Hepatocyte (in vitro differentiated cells): ENCODE data around the gene SDK1. TPM values are rescaled to one million over a fixed set of nuclear protein-coding genes. Genes with fewer than 3 reads are reported as not detected.

Experiments
- DNase-seq: peaks from one replicate; pipeline ENCODE4 v3.0.0-alpha.2; 2016; ENCODE audit warnings: low spot score
- H2AFZ ChIP-seq: fragments of 200-600 bp; sonication (generic); 2 replicates; pipeline ENCODE4 v1.6.0; 2016; ENCODE audit warnings: antibody characterized with exemption, mild to moderate bottlenecking
- H3K27ac ChIP-seq: fragments of 200-600 bp; sonication (generic); 2 replicates; pipeline ENCODE4 v1.5.1; 2016; ENCODE audit warnings: mild to moderate bottlenecking
- H3K27me3 ChIP-seq: fragments of 200-600 bp; sonication (generic); 2 replicates; pipeline ENCODE4 v1.6.1; 2016
- H3K36me3 ChIP-seq: fragments of 200-600 bp; sonication (generic); replicated peaks from 2 replicates; pipeline ENCODE4 v1.5.1; 2016; ENCODE audit warnings: low read depth; ENCODE audit not compliant: insufficient read depth
- H3K4me1 ChIP-seq: fragments of 200-600 bp; sonication (generic); 2 replicates; pipeline ENCODE4 v1.5.1; 2016; ENCODE audit warnings: mild to moderate bottlenecking, moderate library complexity; ENCODE audit not compliant: insufficient read depth
- H3K4me2 ChIP-seq: fragments of 200-600 bp; sonication (generic); 2 replicates; pipeline ENCODE4 v1.6.0; 2016
- H3K4me3 ChIP-seq: fragments of 200-600 bp; sonication (generic); 2 replicates; pipeline ENCODE4 v1.5.1; 2016; ENCODE audit warnings: mild to moderate bottlenecking
- H3K79me2 ChIP-seq: fragments of 200-600 bp; sonication (generic); 2 replicates; pipeline ENCODE4 v1.6.0; 2017; ENCODE audit warnings: mild to moderate bottlenecking
- H3K9me2 ChIP-seq: fragments of 200-600 bp; sonication (generic); replicated peaks from 2 replicates; pipeline ENCODE4 v1.6.0; 2017; ENCODE audit warnings: mild to moderate bottlenecking; ENCODE audit not compliant: insufficient read depth
- H3K9me3 ChIP-seq: fragments of 200-600 bp; sonication (generic); 2 replicates; pipeline ENCODE4 v1.5.1; 2016; ENCODE audit warnings: low read depth, mild to moderate bottlenecking
- H4K20me1 ChIP-seq: fragments of 200-600 bp; sonication (generic); 2 replicates; pipeline ENCODE4 v1.6.0; 2016; ENCODE audit warnings: mild to moderate bottlenecking; ENCODE audit not compliant: insufficient read depth, poor library complexity, severe bottlenecking
- CTCF ChIP-seq: fragments of 200-600 bp; sonication (generic); IDR thresholded peaks from 2 replicates; pipeline ENCODE4 v1.5.1; 2016; ENCODE audit warnings: antibody characterized with exemption, mild to moderate bottlenecking; ENCODE audit not compliant: poor library complexity
- EZH2 ChIP-seq: fragments of 200-600 bp; sonication (generic); IDR thresholded peaks from 2 replicates; pipeline ENCODE4 v1.6.1; 2016; ENCODE audit warnings: antibody characterized with exemption, mild to moderate bottlenecking, borderline replicate concordance
- EZH2phosphoT487 ChIP-seq: fragments of 200-600 bp; sonication (generic); IDR thresholded peaks from one replicate; pipeline ENCODE4 v1.6.1; 2018; ENCODE audit warnings: antibody characterized with exemption, mild to moderate bottlenecking, low read depth, moderate library complexity; ENCODE audit not compliant: unreplicated experiment, severe bottlenecking
- WGBS: methylation state at CpG from one replicate; pipeline ENCODE4 v1.1.6; 2016; ENCODE audit warnings: low lambda C conversion rate; ENCODE audit errors: missing lambda C conversion rate; 5-methylcytosine and 5-hydroxymethylcytosine counted together
- polyA plus RNA-seq: library from polyadenylated mRNA; unstranded; fragments of >200 nt; fragmentation: Nextera tagmentation; extraction: Ambion mirVana; gene quantifications from 2 replicates; pipeline ENCODE4 v1.2.1, GENCODE V29; 2016
- total RNA-seq: library from RNA; depleted of rRNA; stranded (reverse); fragments of >200 nt; gene quantifications from 2 replicates; pipeline ENCODE4 v1.2.3, GENCODE V29; 2014

The SDK1 gene
- total and polyA plus RNA-seq, 2 experiments from 2014 or later: 4.3 to 10.0 TPM

DNA sequence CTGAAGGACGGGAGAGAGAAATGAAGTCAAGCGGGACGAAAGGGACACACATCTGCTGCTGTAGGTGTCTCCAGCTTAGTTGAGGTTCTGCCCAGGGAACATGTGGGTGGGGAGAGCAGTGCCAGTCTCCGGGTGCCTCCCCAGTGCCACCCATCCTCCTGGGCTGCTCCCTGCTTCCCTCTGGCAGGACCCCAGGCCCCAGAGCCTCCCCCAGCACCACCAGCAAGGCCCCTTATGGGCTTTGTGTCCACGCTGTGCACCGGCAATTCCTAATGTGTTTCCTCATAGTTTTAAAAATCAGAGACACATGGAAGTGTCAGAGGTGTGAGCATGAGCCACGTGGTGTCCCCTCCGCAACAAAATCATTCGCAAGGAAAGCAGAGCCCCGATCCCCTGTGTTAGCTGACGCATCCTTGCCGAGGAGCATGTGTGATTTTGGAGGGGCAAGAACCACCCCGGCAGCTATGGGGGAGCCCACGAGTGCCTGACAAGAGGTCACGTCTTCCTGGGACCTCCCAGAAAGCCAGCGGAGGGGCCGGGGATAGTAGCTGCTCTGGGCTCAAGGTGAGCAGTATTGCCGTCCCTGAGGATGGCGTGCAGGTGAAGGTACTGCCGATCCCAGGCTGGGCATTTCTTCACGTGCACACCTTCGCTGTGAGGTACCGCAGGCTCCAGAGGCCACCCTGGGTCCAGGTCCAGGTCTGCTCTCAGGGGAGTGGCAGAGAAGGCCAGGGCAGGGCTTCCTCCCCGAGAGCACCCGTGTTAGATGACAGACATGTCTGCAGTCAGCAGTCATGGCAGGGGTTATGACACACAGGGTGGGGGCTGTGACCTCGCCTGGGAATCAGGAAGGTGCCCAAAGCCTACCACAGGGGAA is 932.8 kb downstream of the SDK1 start:
- Histone ChIP-seq H3K4me3 (no peak overlapping the region), H3K36me3 (no peaks in the 10 kb centered on the region), H2AFZ (no peak overlapping the region), H3K27ac (no peak overlapping the region), H3K4me1 (no peaks in the 10 kb centered on the region), H3K79me2 (no peaks in the 10 kb centered on the region), H4K20me1 (no peaks in the 10 kb centered on the region), H3K27me3 (no peaks in the 10 kb centered on the region), H3K4me2 (no peak overlapping the region), H3K9me2 (no peaks in the 10 kb centered on the region), H3K9me3 (no peaks in the 10 kb centered on the region)
- TF ChIP-seq EZH2: no peak
- TF ChIP-seq CTCF: no peak
- TF ChIP-seq EZH2phosphoT487: no peak
- DNase-seq: no peak
- WGBS: 92% methylated on average over 25 of the region's 26 CpGs

DNA sequence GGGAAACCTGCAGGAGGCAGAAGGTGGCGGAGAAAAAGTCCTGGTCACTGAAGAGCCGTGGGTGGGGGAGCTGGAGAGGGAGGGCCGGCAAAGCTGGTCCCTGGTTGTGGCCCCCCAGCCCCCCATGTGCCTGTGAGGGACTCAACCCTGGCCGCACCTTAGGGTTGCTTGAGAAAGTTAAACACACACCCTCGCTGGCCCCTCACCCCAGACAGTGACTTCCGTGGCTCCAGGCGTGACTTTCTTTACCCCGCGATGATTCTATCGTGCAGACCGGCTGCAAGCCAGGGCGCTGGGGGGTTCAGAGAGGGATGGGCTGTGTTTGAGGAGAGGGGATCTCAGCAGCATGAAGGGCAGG is 933.4 kb downstream of the SDK1 start:
- whole genome bisulfite sequencing: 86% methylated on average over 10 of the region's 12 CpGs
- H3K27ac ChIP-seq: no peak overlapping the region
- H3K4me2 ChIP-seq: no peak overlapping the region
- TF ChIP-seq CTCF (no peak), EZH2phosphoT487 (no peak)
- no peaks in the 10 kb centered on the region for H3K36me3 ChIP-seq
- no peak overlapping the region for H2AFZ ChIP-seq
- DNase-seq: no peak
- no peaks in the 10 kb centered on the region for H3K27me3 ChIP-seq
- no peaks in the 10 kb centered on the region for H3K4me1 ChIP-seq
- no peaks in the 10 kb centered on the region for H3K9me3 ChIP-seq
- no peak overlapping the region for H3K4me3 ChIP-seq
- H4K20me1 ChIP-seq: no peaks in the 10 kb centered on the region
- no peaks in the 10 kb centered on the region for H3K9me2 ChIP-seq
- no peaks in the 10 kb centered on the region for H3K79me2 ChIP-seq

- H3K27me3 ChIP-seq: no peaks in the 10 kb centered on the region
- H3K27ac ChIP-seq: no peak overlapping the region
- WGBS: 89% methylated on average over 9 of the region's 9 CpGs
- no peaks in the 10 kb centered on the region for H3K79me2 ChIP-seq
- no peaks in the 10 kb centered on the region for H3K9me3 ChIP-seq
- H2AFZ ChIP-seq: no peak overlapping the region
- no peaks in the 10 kb centered on the region for H3K36me3 ChIP-seq
- no peaks in the 10 kb centered on the region for H3K4me1 ChIP-seq
- no peaks in the 10 kb centered on the region for H3K9me2 ChIP-seq
- no peak overlapping the region for H3K4me3 ChIP-seq
- DNase-seq: no peak
- H4K20me1 ChIP-seq: no peaks in the 10 kb centered on the region
- TF ChIP-seq EZH2phosphoT487 (no peak), EZH2 (no peak), CTCF (no peak)
- no peak overlapping the region for H3K4me2 ChIP-seq
Measured at GRCh38 chr7:4234886-4235285, 933.8 kb downstream of the SDK1 start.
